ENCODE results near the gene SHROOM3.
A peak's percentile ranks its signal among the peaks of the same experiment; 100 is the strongest.
"Not testable (repeated sequence)": the region's sequence is repeated elsewhere in the genome, so short reads cannot be mapped to it uniquely, and the experiment has no call there.

SHROOM3 gene

DNA sequence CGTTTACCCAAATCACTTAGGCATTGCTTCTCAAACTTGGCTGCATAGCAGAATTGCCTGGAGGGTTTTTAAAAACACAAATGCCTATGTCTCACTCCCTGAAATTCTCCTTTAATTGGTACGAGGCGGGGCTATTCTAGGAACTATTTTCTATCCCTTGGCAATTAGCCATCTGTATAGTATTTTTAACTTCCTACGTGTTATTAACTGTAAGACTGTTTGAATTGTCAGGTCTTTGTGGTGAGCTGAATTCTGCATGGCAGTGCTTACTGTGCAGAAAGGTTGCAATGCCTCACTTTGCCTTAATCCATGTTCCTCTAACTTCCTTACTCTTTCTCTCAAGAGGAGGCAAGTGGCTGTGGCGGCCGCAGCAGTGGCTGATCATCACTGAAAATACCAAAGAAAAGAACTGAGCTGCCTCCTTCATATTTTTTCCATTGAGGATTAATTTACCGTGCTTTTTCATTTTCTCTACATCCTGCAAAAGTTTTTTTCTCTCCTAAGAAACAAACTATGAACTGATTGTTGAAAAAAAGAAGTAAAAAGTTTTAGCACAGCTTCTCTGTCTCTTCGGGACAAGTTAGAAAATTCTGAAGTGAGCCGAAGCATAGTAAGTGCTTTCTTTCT is at the start of gene SHROOM3:
Gene SHROOM3, plus strand, starts transcription at position 329 of the 627 bp plus-strand sequence. CDS start 824 bp downstream, outside the sequence.
- DNase-seq (ENCODE audit: low read depth in 2 of 2): no peak

DNA sequence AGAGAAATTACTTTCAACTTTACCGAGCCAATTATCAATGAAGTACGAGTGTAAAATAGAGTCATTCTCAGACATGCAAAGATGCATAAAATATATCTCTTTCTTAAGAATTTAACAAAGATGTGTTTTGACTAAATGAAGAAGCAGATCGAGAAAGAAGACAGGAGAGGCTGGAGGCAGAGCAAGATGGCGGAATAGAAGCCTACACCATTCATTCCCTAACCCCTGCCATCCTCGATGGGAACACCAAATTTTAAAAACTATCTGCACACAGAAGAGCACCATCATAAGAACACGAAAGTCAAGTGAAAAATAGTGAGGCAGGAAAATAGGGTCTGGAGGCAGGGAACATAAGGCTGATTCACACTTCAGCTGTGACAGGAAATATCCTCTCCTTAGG is 49.1 kb upstream of the SHROOM3 start:
- no peak for DNase-seq (ENCODE audit: low read depth in 2 of 2)

DNA sequence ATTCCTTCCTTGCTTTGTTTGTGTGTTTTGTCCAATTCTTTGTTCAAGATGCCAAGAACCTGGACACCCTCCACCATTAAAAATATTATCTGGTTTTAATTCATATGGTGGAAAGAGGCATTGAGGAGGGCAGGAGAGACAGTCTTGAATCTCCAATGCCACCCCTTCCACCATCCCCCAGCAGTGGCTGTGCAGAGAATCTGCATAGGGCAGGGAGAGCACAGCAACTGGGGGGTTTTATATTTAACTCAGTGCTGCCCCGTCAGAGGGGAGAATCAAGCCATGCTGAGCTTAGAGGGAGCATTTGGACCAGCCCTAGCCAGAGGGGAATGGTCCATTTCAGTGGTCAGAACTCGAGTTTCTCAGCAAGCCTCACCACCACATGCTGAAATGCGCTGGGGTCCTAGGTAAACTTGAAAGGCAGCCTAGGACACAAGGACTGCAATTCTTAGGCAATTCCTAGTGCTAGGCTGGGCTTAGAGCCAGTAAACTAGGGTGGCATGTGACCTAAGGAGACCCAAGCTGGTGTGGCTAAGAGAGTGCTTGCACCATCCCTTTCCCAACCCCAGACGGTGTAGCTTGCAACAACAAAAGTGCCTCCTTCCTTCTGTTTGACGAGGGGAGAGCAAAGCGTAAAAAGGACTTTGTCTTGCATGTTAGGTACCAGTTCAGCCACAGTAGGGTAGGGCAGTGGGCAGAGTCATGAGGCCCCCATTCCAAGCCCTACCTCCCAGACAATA is 48.3 kb upstream of the SHROOM3 start:
- DNase-seq (ENCODE audit: low read depth in 2 of 2): no peak

DNA sequence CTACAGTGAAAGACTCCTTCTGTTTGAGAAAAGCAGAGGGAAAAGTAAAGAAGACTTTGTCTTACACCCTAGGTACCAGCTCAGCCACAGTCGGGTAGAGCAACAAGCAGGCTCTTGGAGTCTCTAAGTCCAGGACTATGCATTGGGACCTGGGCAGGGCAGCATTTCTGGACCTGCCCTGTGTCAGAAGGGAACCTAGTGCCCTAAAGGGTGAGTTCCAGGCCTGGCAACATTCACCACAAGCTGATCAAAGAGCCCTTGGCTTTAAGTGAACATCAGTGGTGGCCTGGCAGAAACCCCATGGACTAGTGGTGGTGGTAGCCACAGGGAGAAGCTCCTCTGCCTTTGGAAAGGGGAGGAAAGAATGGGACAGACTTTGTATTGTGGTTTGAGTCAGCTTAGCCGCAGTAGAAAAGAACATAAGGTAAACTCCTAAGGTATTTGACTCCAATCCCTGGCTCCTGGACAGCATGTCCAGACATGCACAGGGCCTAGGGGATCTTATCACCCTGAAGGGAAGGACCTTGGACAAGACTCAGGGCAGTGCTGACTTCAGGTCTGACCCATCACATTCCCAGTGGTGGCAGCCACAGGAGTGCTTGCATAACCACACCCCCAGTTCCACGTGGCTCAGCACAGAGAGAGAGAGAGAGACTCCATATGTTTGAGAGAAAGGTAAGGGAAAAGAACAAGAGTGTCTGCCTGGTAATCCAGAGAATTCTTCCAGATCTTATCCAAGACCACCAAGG is 46.7 kb upstream of the SHROOM3 start:
- DNase-seq (ENCODE audit: low read depth in 2 of 2): no peak

DNA sequence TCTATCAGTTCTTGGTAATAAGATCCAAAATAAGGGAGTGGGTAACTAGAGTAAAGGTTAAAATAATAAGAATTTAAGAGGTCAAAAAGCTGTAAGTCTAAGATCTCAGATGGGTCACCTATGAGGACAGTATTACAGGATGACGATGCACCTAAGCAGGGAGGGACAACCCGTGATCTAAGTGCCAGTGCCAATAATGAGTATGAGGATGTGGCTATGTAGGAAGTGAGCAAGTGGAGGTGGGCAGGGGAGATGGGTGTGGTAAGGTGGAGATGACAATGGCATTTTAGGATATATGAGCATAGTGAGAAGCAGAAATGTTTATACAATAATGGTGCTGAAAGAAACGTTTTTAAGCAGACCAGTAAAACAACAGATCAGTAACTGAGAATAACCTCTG is 33.4 kb upstream of the SHROOM3 start:
- no peak for DNase-seq (ENCODE audit: low read depth in 2 of 2)

DNA sequence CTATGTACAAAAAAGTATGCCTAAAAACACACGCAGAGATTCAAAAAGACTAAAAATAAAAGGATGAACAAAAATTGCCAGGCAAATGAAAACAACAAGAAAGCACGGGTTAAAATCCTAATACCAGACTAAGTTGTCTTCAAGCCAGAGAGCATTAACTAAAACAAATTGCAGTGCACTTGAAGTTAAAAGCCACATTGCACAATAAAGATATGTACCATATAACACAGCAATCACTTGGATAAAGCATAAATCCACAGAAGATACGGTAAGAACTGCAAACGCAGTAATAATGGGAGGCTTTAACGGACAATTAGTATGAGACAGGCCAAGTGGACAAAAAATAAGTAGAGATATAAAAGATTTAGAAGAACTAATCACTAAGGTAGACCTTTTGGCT is 28.9 kb upstream of the SHROOM3 start:
- DNase-seq (ENCODE audit: low read depth in 2 of 2): no peak

DNA sequence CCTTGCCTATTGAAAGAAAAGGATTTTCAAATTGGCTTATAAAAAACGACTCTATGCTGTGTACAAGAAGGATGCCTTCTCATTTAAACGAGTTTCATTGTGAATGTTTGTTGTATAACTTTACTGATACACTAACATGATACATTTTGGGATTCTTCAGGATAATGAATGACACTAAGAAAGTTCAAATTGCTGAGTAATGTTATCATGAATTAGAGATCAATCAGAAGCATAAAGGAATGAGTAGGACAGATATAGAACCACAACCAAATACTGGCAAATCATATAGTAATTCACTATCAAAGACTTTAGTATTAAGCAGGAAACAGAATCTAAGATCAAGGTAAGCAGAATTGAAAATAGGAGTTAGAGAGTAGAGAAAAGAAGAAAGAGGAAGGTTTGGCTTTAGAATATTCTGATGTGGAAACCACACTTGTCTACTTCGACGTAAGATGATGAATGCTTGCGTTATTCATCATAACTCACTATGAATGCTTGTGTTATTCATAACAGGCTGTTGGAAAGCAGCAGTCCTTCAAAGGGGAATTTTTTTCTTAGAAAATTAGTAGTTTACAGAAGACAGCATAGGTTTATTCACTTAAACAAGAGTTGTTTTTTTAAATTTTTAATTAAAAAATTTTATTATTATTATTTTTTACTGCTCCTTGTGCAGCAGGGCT is 27.4 kb upstream of the SHROOM3 start:
- DNase-seq (ENCODE audit: low read depth in 2 of 2): no peak

DNA sequence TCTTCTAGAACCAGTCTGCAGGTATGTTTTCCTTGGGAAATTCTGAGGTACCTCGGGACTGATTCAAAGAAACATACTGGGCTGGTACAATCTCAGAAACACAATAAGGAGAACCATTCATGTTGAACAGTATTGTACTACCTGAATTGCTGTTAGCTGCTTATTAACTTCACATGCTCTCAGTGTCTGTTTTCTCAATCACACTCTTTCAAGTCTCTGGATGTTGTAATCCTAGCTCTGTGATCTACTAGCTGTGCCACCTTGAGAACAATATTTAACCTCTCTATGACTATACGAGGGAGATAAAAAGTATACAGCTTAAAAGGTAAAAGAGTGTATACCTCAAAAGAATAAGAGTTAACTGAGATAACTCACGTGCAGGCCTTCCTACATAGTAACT is 24.4 kb upstream of the SHROOM3 start:
- DNase-seq (ENCODE audit: low read depth in 2 of 2): no peak

DNA sequence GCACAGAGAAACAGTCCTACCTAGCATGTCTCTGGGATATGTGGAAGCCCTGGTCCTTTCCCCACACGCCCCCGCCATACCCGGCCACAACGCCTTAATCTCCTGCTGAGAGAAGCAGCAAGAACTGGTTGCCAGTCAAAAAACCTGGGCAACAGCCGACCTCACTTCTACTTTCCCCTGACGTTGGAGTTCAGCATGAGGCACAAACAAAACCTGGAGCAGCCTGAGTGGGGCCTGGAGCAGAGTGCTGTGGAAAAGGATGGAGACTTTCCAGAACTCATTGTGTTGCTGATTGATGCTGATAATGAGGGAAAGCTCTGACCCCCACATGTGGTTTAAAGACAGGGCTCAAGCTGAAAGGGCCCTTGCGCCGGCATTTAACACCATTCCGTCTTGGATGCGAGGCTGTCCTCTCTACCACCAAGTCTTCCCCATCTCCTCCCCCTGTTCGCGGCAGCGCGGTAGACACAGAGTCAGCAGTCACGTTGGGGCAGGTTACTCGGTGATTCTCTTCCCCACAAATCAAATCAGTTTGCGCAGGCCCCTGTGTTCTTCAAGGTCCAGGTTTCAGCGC is 14.8 kb upstream of the SHROOM3 start:
- DNase-seq (ENCODE audit: low read depth in 2 of 2): no peak

DNA sequence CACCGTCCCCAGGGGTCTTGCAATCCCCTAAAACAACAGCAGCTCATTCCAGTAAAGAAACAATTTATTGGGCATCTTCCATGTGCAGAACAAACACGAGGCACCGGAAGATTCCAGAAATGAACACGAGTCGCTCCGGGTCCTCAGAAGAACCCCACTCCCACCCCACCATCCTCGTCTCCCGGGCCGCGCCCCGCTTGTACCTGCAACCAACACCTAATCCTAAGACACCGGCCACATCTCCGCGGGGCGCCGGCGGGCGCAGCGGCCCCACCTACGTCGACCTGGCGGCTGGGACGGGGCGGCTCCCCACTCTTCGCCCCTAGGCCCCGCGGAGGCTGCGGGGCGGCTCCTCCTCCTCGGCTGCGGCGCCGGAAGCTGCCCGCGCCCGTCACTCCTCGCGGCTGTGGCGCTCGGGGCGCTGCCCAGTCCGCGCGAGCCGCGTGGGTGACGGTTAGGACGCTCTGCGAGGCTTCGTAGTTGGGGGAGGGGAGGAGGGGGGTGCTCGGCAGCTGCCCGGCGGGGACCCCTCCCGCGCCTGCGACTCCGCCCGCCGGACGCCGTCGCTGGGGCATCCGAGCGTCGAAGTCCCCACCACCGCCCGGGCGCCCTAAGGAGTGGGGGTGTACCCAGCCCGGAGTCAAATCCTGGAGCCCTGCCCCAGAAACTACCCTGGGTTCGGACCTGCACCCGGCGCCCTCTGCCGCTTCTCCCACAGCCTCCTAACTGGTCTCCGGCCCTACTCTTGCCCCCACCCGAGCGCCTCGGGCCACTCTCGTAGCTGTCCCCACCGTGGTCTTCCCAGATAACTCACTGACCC is 14.1 kb upstream of the SHROOM3 start, which contains the start of gene CCDC158:
Gene CCDC158, minus strand, starts transcription at position 380 of the 820 bp plus-strand sequence. CDS start 17,934 bp downstream, outside the sequence.
- DNase-seq (ENCODE audit: low read depth in 2 of 2): no peak

DNA sequence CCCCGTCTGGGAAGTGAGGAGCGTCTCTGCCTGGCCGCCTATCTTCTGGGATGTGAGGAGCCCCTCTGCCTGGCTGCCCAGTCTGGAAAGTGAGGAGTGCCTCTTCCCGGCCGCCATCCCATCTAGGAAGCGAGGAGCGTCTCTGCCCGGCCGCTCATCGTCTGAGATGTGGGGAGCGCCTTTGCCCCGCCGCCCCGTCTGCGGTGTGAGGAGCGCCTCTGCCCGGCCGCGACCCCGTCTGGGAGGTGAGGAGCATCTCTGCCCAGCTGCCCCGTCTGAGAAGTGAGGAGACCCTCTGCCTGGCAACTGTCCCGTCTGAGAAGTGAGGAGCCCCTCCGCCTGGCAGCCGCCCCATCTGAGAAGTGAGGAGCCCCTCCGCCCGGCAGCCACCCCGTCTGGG is 11.9 kb upstream of the SHROOM3 start:
- DNase-seq (ENCODE audit: low read depth in 2 of 2): not testable (repeated sequence)

DNA sequence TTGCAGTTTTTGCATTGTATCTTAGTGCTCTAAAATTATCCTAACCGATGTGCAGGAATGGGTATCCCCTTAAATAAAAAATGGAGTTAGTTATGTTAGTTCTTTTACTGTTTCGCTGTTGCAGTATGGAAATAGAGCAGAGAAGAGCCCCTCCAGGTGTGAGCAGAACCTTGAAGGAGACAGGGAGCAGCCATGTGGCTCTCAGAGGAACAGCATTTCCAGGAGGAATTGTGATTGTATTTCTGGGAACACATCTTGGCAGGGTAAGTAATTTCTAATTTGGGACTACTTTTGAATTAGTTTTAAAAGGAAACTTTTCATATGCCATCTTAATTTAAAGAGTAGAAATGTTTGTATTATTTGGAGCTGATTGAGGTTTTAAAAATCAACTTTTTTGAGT is 8.8 kb upstream of the SHROOM3 start:
- DNase-seq (ENCODE audit: low read depth in 2 of 2): no peak

DNA sequence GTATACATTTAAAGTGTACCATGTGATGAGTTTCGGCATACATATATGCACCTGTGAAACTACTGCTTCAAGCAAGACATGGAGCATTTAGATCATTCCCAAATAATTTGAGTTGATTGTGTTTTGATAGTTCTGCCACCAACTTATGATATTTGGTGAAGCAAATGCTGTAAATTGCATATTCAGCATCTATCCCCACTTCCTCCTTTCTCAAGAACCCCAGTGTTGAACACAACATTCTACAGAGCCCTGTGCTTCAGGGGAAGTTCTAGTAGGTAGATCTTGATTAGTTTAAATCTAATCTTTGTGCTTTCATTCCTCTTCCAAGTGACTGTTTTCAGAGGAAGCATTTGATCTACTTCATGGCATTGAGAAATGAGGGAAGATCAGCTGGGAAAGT is 5.4 kb upstream of the SHROOM3 start:
- DNase-seq (ENCODE audit: low read depth in 2 of 2): no peak

DNA sequence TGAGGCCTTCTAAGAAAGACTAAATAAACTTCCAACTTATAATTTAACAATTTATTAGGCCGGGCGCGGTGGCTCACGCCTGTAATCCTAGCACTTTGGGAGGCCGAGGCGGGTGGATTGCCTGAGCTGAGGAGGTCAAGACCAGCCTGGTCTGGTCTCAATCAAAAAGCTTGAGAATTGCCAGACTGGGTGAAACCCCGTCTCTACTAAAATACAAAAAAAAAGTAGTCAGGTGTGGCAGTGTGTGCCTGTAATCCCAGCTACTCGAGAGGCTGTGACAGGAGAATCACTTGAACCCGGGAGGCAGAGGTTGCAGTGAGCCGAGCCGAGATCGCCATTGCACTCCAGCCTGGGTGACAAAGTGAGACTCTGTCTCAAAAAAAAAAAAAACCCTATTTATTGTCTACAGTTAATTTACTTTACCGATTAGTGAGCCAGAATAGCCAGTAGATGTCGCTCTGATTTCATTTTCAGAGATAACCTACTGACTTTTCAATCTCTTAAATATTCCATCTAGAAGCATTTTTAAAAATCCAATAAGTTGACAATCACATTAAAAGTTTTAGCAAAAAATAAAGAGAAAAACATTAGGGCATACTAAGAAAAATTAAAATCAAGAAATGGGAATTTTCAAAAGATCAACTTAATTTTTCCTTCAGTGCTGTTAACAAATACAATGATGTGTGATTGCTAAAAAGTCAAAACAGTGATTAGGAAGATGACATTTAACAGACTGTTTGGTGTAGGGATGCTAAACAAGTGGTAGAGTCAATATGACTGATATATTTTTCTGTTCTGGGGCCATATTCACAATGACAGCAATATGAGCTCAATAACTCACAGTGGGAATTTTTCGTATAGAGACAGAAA is 4.3 kb upstream of the SHROOM3 start:
- peak in 1 of 2 donors; percentile 8 for DNase-seq (ENCODE audit: low read depth in 2 of 2)

DNA sequence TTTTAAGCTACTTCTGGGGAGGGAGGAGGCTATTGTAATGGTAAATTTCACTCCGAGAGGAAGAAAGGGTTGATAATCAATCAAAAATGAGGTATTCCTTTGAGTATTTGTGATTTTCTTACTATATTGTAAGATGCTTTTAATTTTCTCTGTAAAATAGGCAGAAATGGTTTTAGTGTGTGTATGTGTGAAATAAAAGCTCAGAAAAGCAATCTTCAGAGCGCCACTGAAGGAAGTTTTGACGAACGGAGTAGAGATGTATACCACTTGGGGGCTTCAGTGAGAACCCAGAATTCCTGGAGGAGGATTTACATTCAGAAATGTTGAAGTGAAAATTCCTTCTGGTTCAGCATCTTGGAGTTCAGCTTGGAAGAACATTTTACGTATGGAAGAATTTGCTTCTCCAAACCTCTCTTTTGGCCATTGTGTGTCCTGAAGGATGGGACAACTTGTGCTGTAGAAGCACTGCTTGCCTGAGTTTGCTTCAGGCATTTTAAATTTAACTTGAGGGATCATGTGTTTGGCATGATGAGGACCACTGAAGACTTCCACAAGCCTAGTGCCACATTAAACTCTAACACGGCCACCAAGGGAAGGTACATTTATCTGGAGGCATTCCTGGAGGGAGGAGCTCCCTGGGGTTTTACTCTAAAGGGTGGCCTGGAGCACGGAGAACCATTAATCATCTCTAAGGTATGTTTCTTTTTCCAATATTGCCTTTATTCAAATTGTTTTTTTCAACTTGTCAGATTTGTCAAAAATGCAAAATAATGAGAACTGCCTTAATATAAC is 695 bp downstream of the SHROOM3 start:
- DNase-seq (ENCODE audit: low read depth in 2 of 2): no peak

DNA sequence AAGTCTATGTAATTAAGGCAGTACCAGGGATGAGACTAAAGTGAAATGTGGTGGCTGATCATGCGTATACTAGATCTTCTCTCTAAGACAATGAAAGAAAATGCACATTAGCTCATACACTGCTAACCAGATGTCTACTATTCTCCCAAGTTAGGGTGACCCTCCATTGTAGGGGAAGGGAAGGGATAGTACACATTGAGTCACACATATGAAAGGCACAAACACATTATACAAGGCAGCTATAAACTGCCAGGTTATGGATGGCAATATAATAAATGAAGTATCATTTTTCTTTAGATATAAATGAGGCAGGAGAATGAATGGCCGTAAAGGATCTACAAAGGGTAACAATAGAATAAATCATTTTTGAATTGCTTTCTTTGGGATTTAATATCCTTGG is 4.5 kb downstream of the SHROOM3 start:
- DNase-seq (ENCODE audit: low read depth in 2 of 2): no peak

DNA sequence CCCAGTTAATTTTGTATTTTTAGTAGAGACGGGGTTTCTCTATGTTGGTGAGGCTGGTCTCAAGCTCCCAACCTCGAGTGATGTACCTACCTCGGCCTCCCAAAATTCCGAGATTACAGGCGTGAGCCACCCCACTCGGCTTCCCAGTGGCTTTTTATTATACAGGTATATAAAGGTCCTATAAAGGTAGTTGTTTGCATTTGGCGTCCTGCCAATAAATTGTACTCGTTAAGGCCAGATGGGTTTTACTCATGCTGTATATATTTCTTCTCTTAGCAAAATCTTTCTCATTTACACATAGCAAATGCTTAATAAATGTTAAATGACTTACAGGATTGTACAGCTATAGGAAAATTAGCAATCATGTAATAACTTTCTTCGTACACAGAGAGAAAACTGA is 6.9 kb downstream of the SHROOM3 start:
- DNase-seq (ENCODE audit: low read depth in 2 of 2): no peak

DNA sequence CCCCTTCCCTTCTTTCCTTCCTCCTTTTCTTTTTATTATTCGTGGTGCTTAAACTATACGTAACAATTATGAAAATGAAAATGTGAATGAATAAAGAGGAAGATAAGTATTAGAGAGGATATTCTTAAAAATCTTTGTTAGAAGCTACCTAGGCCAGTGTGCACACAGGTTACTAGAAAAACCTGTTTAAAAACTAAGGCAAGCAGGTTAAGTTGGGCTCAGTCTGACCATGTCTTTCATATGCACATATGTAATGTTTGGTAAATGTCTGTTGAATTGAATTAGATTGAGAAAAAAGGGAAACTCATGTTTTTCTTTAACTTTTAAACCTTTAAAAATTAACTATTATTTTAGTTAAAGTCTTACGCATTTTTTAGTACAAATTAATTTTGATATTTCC is 7.8 kb downstream of the SHROOM3 start:
- DNase-seq (ENCODE audit: low read depth in 2 of 2): no peak

DNA sequence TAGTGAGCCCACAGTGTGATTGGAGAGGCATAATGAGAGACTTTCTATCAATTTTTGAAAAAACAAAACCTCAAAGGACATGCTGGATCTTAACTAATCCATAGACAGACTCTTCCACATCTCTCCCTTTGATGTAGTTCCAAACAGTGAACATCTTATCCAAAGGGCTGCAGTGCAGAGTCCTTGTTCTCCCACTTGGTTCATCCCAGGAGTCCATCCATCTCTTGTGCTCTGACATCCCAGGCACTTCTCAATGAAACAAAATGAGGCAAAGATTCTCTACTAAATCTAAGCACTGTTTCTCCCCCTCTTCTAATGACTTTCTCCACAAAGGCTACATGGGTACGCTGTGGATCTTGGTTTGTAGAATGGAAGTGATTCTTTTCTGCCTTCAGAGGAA is 8.3 kb downstream of the SHROOM3 start:
- no peak for DNase-seq (ENCODE audit: low read depth in 2 of 2)

Data from activated CD4-positive, alpha-beta T cell treated with anti-CD3 and anti-CD28 coated beads for 24 hours (primary cell).